HG02884 (cell line): ENCODE measurements around the gene ADH1A.
"Not testable (repeated sequence)": the region's sequence is repeated elsewhere in the genome, so short reads cannot be mapped to it uniquely, and the experiment has no call there.

Experiments used
- ATAC-seq: cut with Tn5 transposase; IDR thresholded peaks from one replicate; pipeline ENCODE4 v1.9.1; 2021; ENCODE audit warnings: mild to moderate bottlenecking, moderate library complexity; ENCODE audit not compliant: unreplicated experiment

ADH1A gene

DNA sequence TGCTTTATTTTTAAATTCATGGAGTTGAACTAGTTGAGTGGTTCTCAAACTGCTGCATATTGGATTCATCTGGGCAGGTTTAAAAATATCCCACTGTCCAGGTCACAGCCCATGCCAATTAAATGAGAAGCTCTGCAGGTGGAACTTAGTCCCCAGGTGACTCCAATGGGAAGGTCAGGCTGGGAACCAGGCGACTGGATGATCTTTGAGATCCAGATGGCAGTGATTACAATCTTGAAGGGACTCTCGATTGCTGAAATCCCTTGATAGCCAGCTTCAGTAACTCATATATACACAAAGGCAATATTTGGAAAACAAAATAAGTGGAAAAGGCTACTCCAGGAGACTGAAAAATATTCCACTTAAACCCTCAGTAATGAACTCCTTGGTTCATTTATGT is 8.1 kb downstream of the ADH1A start:
- no peak for ATAC-seq

DNA sequence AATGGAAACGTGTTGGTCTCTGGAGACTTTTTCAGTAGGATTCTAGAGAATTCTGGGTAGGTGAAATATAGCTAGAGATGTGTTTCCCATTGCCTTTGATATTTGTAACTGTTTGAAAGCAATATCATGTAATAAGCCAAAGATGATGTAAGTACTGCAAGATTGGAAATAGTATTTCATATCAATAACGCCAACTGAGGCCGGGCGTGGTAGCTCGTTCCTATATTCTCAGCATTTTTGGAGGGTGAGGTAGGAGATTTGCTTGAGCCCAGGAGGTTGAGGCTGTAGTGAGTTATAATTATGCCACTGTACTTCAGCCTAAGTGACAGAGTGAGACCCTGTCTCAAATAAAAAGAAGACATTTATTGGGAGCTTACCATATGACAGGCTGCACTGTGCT is 9.5 kb downstream of the ADH1A start:
- no peak for ATAC-seq

GRCh38 chr4:99276417-99276816 is 14.4 kb downstream of the ADH1A start:
- ATAC-seq: no peak

DNA sequence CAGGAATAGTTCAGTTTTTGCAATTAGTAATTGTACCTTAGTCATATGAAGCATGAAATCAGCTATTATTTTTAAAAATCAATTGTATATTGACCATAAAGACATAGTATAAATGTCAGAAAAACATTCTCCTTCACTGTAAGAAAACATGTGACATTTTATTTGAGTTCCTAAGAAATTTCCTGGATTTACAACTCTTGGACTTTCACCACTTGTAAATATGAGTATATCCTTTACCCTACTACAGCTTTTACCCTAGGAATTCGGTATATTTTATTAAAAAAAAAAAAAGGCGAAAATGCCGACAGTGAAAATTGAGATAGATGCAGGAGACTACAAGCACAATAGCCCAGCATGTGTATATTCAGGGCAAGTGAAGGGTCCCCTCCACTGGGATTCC is 14.9 kb downstream of the ADH1A start:
- no peak for ATAC-seq

- no peak for ATAC-seq
Observed at GRCh38 chr4:99275050-99275449, 15.7 kb downstream of the ADH1A start.

DNA sequence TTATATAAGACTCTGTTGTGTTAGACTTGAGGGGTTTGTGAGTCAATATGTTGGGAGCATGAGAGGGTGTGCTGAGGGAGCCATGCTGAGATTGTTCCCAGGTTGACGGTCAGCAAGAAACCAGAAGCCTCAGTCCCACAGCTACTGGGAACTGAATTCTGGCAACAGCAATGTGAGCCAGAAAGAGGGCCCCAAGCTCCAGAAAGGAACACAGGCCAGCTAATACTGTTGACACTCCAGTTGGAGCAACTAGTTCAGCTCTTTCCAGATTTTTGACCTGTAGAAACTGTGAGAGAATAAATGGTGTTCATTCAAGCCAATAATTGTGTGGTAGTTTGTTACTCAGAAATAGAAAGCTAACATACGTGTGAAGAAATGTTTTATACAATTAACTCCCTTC is 17.1 kb downstream of the ADH1A start:
- no peak for ATAC-seq

DNA sequence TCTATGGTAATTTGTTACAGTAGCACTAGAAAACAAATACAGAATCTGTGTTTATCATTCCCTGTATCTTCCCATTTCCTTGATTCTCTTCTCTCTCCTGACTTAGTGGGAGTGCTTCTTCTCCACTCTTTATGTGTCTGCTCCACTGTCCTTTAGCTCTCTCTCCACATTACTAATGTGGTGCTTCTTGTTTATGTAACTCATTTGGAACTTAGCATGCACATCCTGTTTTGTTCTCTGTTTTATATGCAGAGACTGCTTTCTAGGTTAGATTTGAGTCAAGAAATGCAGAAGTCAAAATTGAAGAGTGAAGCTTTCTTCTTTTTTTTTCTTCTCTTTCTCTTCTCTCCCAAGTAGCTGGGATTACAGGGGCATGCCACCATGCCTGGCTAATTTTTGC is 25.9 kb downstream of the ADH1A start:
- no peak for ATAC-seq

DNA sequence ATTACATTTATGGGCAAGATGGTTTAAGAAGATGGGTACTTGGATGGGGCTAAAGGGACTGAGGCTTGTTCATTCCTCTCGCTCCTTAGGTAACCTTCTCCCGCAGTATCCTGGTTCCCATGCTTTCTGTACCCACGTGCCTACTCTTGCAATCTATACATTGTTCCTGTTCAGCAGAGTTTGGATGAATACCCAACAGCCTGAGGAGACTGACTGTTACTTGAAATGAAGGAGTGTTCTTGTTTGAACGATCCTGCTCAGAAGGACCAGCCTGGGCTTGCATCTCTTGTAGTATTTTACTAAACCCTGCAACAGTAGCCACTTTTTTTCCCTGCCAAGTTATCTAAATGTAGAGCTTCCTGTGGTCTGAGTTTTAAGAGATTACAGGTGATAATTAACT is 38.0 kb downstream of the ADH1A start:
- no peak for ATAC-seq

GRCh38 chr4:99248714-99249113 is 42.1 kb downstream of the ADH1A start:
- ATAC-seq: no peak

GRCh38 chr4:99235955-99236354 is 54.8 kb downstream of the ADH1A start:
- ATAC-seq: no peak

DNA sequence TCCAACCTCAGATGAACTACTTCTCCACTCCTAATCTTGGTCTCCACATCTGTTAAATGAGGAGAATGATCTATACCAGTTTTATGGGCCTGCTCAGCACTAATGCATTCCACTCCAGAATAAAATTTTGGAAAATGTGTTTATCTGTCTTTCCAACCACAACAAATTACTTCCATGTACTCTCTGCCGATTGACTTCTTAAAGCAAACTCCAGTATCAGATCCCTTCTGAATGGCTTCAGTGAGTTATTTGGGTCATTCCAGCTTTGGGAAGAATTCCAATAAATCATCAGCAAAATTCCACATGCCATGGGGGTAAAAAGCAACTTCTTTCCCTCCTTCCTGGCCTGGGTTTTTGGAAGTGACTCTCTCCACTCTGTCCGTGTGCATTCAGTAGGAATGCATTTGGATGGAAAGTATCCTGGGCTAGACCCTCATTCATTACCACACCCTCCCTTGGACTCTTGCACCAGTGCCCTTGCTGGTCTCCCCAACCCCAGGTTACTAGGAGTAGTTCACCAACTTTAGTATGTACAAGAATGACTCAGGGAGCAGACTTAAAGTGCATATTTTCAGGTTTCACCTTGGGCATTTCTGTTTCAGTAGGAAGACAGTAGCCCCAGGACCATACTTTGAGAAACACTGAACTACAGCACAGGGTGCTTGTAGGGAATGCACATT is 56.3 kb downstream of the ADH1A start:
- no peak for ATAC-seq

- not testable (repeated sequence) for ATAC-seq
Observed at GRCh38 chr4:99233397-99233796, 57.4 kb downstream of the ADH1A start.

GRCh38 chr4:99228706-99229105 is 62.1 kb downstream of the ADH1A start:
- not testable (repeated sequence) for ATAC-seq

DNA sequence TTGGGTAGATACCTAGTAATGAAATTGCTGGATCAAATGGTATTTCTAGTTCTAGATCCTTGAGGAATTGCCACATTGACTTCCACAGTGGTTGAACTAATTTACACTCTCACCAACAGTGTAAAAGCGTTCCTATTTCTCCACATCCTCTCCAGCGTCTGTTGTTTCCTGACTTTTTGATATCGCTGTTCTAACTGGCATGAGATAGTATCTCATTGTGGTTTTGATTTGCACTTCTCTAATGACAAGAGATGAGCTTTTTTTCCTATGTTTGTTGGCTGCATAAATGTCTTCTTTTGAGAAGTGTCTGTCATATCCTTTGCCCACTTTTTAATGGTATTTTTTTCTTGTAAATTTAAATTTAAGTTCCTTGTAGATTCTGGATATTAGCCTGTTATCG is 63.1 kb downstream of the ADH1A start:
- ATAC-seq: not testable (repeated sequence)
